ENCODE results near the gene TBC1D28. TPM values are rescaled to one million over a fixed set of nuclear protein-coding genes. Genes with fewer than 3 reads are reported as not detected.
"Not testable (repeated sequence)": the region's sequence is repeated elsewhere in the genome, so short reads cannot be mapped to it uniquely, and the experiment has no call there.

TBC1D28 gene
- 0.18 TPM in 1 of 2 replicates, not detected in the other for total RNA-seq (2014; rRNA removed; shearing (Covaris generic))

- DNase-seq, result not testable (repeated sequence)
Observed at GRCh38 chr17:18644291-18644690, at the start of gene TBC1D28. TBC1D28 (minus strand) TSS chr17:18644391; CDS start chr17:18641352, 3,039 bp downstream.

DNA sequence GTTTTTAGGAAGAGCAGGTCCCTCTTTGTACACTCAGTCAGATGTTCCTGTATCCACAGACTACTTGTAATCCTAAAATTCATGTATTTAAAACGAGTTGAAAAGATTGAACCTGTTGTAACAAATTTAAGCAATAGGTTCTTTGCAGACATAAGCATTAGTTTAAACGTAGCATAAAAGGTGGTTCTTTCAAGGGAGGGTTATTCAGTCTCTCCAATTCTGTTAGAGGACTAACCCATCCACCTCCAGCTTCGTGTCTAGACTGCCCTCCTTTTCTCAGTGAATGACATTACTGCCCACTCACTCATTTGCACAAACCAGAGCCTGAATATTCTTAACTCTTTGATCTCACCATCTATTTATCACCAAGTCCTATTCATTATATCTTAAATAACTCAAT, 38.5 kb upstream of the TBC1D28 start:
- not testable (repeated sequence) for H3K27me3 ChIP-seq (ENCODE audit: control insufficient read depth, insufficient read depth, low read length); DNase-seq; H3K36me3 ChIP-seq (replicated peaks; ENCODE audit: control insufficient read depth, insufficient read depth, low read length)
- H3K4me3 ChIP-seq (ENCODE audit: insufficient read depth, low read depth, low read length), result peak overlapping the region; percentile 6; the same call in 1 of the 2 replicates

More at GRCh38 chr17:18644291-18644690, at the start of gene TBC1D28:
- H3K36me3 ChIP-seq (replicated peaks; ENCODE audit: control insufficient read depth, insufficient read depth, low read length); H3K27me3 ChIP-seq (ENCODE audit: control insufficient read depth, insufficient read depth, low read length); H3K4me3 ChIP-seq (ENCODE audit: insufficient read depth, low read depth, low read length): not testable (repeated sequence)

DNA sequence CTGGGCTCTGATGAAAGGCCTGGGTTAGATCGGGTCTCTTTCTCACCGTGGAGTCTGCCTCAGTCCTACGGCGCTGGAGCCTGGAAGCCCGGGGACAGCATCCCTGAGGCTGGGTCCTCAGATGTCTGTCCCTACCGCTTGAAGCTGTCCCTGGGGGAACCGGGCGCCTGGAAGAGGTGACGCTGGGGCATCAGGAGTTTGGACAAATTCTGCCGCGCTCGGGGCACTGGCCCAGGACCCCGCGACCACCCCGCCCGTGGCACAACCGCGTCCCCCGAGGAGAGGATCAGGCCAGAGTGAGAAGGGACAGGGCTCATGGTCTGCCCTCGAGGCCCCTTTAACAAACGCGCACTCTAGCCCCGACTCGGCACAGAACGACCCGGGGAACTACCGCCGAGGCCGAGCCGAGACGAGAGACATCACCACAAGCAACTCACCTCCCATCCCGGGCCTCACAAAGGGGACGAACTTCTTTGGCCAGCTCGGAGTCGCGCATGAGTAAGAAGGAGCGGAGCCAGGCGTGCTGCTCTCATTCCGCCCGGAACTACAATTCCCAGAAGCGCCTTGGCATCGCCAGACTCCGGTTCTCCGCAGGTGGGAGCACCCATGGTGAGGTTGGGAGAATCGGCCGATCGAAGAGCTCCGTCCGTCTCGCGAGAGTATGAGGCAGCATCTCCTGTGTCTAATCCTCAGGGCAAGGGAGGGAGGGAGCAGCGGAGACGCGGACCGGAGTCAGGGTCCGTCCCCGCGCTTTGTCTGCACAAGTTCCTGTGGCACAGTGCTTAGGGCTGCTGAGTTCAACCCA, 37.8 kb upstream of the TBC1D28 start, which contains the start of gene FOXO3B:
Gene FOXO3B (minus strand): TSS at position 548 of the 805 bp plus-strand sequence. CDS start 663 bp downstream, outside the sequence.
- not testable (repeated sequence) for H3K27me3 ChIP-seq (ENCODE audit: control insufficient read depth, insufficient read depth, low read length); H3K36me3 ChIP-seq (replicated peaks; ENCODE audit: control insufficient read depth, insufficient read depth, low read length)
- DNase-seq, result peak; percentile 75
- H3K4me3 ChIP-seq (ENCODE audit: insufficient read depth, low read depth, low read length), result peak within 1 kb of the TSS; percentile 54

DNA sequence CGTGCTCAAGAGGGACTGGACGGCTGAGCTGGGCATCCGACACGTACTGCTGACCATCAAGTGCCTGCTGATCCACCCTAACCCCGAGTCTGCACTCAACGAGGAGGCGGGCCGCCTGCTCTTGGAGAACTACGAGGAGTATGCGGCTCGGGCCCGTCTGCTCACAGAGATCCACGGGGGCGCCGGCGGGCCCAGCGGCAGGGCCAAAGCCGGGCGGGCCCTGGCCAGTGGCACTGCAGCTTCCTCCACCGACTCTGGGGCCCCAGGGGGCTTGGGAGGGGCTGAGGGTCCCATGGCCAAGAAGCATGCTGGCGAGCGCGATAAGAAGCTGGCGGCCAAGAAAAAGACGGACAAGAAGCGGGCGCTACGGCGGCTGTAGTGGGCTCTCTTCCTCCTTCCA, 33.2 kb upstream of the TBC1D28 start:
- not testable (repeated sequence) for DNase-seq; H3K27me3 ChIP-seq (ENCODE audit: control insufficient read depth, insufficient read depth, low read length); H3K4me3 ChIP-seq (ENCODE audit: insufficient read depth, low read depth, low read length); H3K36me3 ChIP-seq (replicated peaks; ENCODE audit: control insufficient read depth, insufficient read depth, low read length)

- not testable (repeated sequence) for DNase-seq; H3K36me3 ChIP-seq (replicated peaks; ENCODE audit: control insufficient read depth, insufficient read depth, low read length); H3K4me3 ChIP-seq (ENCODE audit: insufficient read depth, low read depth, low read length); H3K27me3 ChIP-seq (ENCODE audit: control insufficient read depth, insufficient read depth, low read length)
Observed at GRCh38 chr17:18676928-18677327, 32.7 kb upstream of the TBC1D28 start.

- H3K36me3 ChIP-seq (replicated peaks; ENCODE audit: control insufficient read depth, insufficient read depth, low read length); DNase-seq; H3K4me3 ChIP-seq (ENCODE audit: insufficient read depth, low read depth, low read length); H3K27me3 ChIP-seq (ENCODE audit: control insufficient read depth, insufficient read depth, low read length): not testable (repeated sequence)
Observed at GRCh38 chr17:18672395-18673227, 28.4 kb upstream of the TBC1D28 start.

DNA sequence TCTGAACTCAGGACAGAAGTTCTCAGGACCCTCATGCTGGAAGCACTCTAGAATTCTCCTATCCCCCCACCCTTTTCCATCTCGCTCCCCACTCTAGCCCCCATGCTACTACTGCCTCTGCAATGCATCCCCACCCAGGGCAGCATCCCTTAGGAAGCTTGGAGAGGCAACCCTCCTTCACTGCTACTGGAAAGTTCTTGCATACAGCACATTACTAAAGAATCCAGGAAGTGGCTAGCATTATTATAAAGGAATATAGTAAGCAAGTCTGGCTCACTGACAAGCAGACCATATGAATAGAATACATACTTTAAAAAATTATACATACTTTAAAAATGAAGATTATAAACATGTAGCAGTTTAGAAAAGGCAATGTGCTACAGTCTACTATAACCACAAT, 24.4 kb upstream of the TBC1D28 start:
- DNase-seq; H3K4me3 ChIP-seq (ENCODE audit: insufficient read depth, low read depth, low read length); H3K27me3 ChIP-seq (ENCODE audit: control insufficient read depth, insufficient read depth, low read length); H3K36me3 ChIP-seq (replicated peaks; ENCODE audit: control insufficient read depth, insufficient read depth, low read length): not testable (repeated sequence)

DNA sequence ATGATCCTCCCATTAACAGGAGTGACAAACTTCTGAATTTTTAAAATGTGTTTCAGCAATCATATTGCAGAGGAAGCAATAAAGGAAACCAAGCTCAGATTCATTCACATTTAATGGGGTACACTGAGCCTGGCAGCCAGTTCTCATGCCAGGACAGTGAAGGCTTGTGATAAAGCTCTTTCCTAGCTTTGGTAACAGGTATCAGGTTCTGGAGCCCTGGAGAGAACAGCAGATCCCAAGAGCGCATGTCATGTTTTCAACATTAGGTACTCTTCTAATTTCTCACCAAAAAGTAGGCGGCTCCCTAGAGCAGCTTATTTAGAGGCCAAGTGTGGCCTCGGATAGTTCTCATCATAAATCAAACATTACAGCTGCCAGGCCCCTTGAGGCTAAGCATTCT, 23.3 kb upstream of the TBC1D28 start:
- H3K27me3 ChIP-seq (ENCODE audit: control insufficient read depth, insufficient read depth, low read length); H3K4me3 ChIP-seq (ENCODE audit: insufficient read depth, low read depth, low read length); DNase-seq; H3K36me3 ChIP-seq (replicated peaks; ENCODE audit: control insufficient read depth, insufficient read depth, low read length): not testable (repeated sequence)

- H3K27me3 ChIP-seq (ENCODE audit: control insufficient read depth, insufficient read depth, low read length); H3K36me3 ChIP-seq (replicated peaks; ENCODE audit: control insufficient read depth, insufficient read depth, low read length); DNase-seq; H3K4me3 ChIP-seq (ENCODE audit: insufficient read depth, low read depth, low read length): not testable (repeated sequence)
Observed at GRCh38 chr17:18666326-18666725, 22.1 kb upstream of the TBC1D28 start.

DNA sequence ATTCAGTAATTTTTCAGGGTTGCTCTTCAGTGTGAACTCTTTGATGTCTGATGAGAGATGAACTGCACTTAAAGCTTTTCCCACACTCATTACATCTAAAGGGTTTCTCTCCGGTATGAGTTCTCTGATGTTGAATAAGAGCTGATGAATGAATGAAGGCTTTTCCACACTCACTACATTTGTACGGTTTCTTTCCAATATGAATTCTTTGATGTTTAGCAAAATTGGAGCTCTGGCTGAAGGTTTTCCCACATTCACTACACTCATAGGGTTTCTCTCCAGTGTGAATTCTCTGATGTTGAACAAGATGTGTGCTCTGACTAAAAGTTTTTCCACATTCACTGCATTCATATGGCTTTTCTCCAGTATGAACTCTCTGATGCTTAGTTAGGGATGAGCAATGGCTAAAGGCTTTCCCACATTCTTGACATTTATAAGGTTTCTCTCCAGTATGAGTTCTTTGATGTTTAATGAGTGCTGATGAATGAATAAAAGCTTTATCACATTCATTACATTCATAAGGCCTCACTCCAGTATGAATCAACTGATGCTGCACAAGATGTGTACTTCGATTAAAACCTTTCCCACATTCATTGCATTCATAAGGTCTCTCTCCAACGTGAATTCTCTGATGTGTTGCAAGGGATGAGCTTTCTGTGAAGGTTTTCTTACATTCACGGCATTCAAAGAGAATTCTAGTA, 17.9 kb upstream of the TBC1D28 start:
- H3K27me3 ChIP-seq (ENCODE audit: control insufficient read depth, insufficient read depth, low read length); H3K36me3 ChIP-seq (replicated peaks; ENCODE audit: control insufficient read depth, insufficient read depth, low read length); H3K4me3 ChIP-seq (ENCODE audit: insufficient read depth, low read depth, low read length); DNase-seq: not testable (repeated sequence)

- not testable (repeated sequence) for H3K4me3 ChIP-seq (ENCODE audit: insufficient read depth, low read depth, low read length); H3K36me3 ChIP-seq (replicated peaks; ENCODE audit: control insufficient read depth, insufficient read depth, low read length); DNase-seq; H3K27me3 ChIP-seq (ENCODE audit: control insufficient read depth, insufficient read depth, low read length)
Observed at GRCh38 chr17:18650094-18650493, 5.9 kb upstream of the TBC1D28 start.

- H3K4me3 ChIP-seq (ENCODE audit: insufficient read depth, low read depth, low read length); DNase-seq; H3K36me3 ChIP-seq (replicated peaks; ENCODE audit: control insufficient read depth, insufficient read depth, low read length); H3K27me3 ChIP-seq (ENCODE audit: control insufficient read depth, insufficient read depth, low read length): not testable (repeated sequence)
Observed at GRCh38 chr17:18643124-18643523, 1.1 kb downstream of the TBC1D28 start.

GRCh38 chr17:18638357-18638756, 5.8 kb downstream of the TBC1D28 start:
- not testable (repeated sequence) for H3K4me3 ChIP-seq (ENCODE audit: insufficient read depth, low read depth, low read length); H3K36me3 ChIP-seq (replicated peaks; ENCODE audit: control insufficient read depth, insufficient read depth, low read length); DNase-seq; H3K27me3 ChIP-seq (ENCODE audit: control insufficient read depth, insufficient read depth, low read length)

DNA sequence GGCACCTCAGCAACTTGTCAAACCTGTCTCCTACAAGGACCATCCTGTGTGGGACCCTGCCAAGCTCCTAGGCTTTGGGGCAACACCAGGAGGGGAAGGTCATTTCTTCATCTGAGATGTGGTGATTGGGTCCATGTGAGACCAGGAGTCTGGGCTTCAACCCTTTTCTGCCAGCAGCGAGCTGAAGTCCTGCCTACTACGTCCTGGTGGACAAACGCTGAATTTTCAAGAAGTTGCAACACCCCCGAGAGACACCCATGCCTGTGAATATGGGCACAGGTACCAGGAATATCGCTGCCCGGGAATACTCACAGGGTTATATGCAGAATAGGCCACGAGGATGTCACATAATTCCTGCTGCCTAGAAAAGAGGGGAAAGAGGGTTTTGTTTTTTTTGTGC, 8.0 kb downstream of the TBC1D28 start:
- H3K36me3 ChIP-seq (replicated peaks; ENCODE audit: control insufficient read depth, insufficient read depth, low read length); H3K4me3 ChIP-seq (ENCODE audit: insufficient read depth, low read depth, low read length); H3K27me3 ChIP-seq (ENCODE audit: control insufficient read depth, insufficient read depth, low read length): not testable (repeated sequence)
- DNase-seq, result peak; percentile 32

Data from H7 (cell line).